ENCODE results near the gene FOXQ1. TPM values are rescaled to one million over a fixed set of nuclear protein-coding genes. Genes with fewer than 3 reads are reported as not detected.

The FOXQ1 gene
- total RNA-seq, 1 donor from 2014 or later: 3.4 TPM

GRCh38 chr6:1296542-1296941 lies 15.4 kb upstream of the FOXQ1 start:
- DNase-seq (ENCODE audit: low read depth) (peak; percentile 78), FAIRE-seq (no peak)
- no peak overlapping the region for H3K4me3 ChIP-seq (ENCODE audit: low read depth, low read length)
- no peaks in the 10 kb centered on the region for H3K36me3 ChIP-seq (ENCODE audit: control insufficient read depth, insufficient read depth, low read length)
- TF ChIP-seq CTCF (IDR thresholded peaks at IDR 0.05; ENCODE audit: insufficient read depth, low read length, severe bottlenecking): no peak
- no peaks in the 10 kb centered on the region for H3K27me3 ChIP-seq (ENCODE audit: control insufficient read depth, insufficient read depth, low read length)

GRCh38 chr6:1297746-1298145 lies 14.2 kb upstream of the FOXQ1 start:
- Histone ChIP-seq H3K27me3 (ENCODE audit: control insufficient read depth, insufficient read depth, low read length) (no peaks in the 10 kb centered on the region), H3K36me3 (ENCODE audit: control insufficient read depth, insufficient read depth, low read length) (no peaks in the 10 kb centered on the region), H3K4me3 (ENCODE audit: low read depth, low read length) (no peak overlapping the region)
- DNase-seq (ENCODE audit: low read depth): peak; percentile 80
- no peak for FAIRE-seq
- no peak for TF ChIP-seq CTCF (IDR thresholded peaks at IDR 0.05; ENCODE audit: insufficient read depth, low read length, severe bottlenecking)

- Histone ChIP-seq H3K27me3 (ENCODE audit: control insufficient read depth, insufficient read depth, low read length) (no peaks in the 10 kb centered on the region), H3K4me3 (ENCODE audit: low read depth, low read length) (no peak overlapping the region), H3K36me3 (ENCODE audit: control insufficient read depth, insufficient read depth, low read length) (no peaks in the 10 kb centered on the region)
- DNase-seq (ENCODE audit: low read depth): no peak
- no peak for FAIRE-seq
- TF ChIP-seq CTCF (IDR thresholded peaks at IDR 0.05; ENCODE audit: insufficient read depth, low read length, severe bottlenecking): no peak
Observed at GRCh38 chr6:1298768-1299167, 13.1 kb upstream of the FOXQ1 start.

- no peak for DNase-seq (ENCODE audit: low read depth)
- TF ChIP-seq CTCF (IDR thresholded peaks at IDR 0.05; ENCODE audit: insufficient read depth, low read length, severe bottlenecking): no peak
- no peaks in the 10 kb centered on the region for H3K27me3 ChIP-seq (ENCODE audit: control insufficient read depth, insufficient read depth, low read length)
- FAIRE-seq: no peak
- H3K4me3 ChIP-seq (ENCODE audit: low read depth, low read length): no peak overlapping the region
- H3K36me3 ChIP-seq (ENCODE audit: control insufficient read depth, insufficient read depth, low read length): no peaks in the 10 kb centered on the region
Observed at GRCh38 chr6:1306133-1306532, 5.8 kb upstream of the FOXQ1 start.

GRCh38 chr6:1309366-1309765 lies 2.5 kb upstream of the FOXQ1 start:
- no peak for FAIRE-seq
- no peak for DNase-seq (ENCODE audit: low read depth)
- TF ChIP-seq CTCF (IDR thresholded peaks at IDR 0.05; ENCODE audit: insufficient read depth, low read length, severe bottlenecking): no peak
- no peak overlapping the region for H3K4me3 ChIP-seq (ENCODE audit: low read depth, low read length)
- H3K27me3 ChIP-seq (ENCODE audit: control insufficient read depth, insufficient read depth, low read length): no peaks in the 10 kb centered on the region
- no peaks in the 10 kb centered on the region for H3K36me3 ChIP-seq (ENCODE audit: control insufficient read depth, insufficient read depth, low read length)

- Histone ChIP-seq H3K27me3 (ENCODE audit: control insufficient read depth, insufficient read depth, low read length) (no peaks in the 10 kb centered on the region), H3K4me3 (ENCODE audit: low read depth, low read length) (peak overlapping the region; percentile 81), H3K36me3 (ENCODE audit: control insufficient read depth, insufficient read depth, low read length) (no peaks in the 10 kb centered on the region)
- FAIRE-seq (no peak), DNase-seq (ENCODE audit: low read depth) (peak; percentile 51)
- no peak for TF ChIP-seq CTCF (IDR thresholded peaks at IDR 0.05; ENCODE audit: insufficient read depth, low read length, severe bottlenecking)
Observed at GRCh38 chr6:1310628-1311399, 1.1 kb upstream of the FOXQ1 start.
